ENCODE measurements around the gene LONRF3.

GRCh38 chrX:119063428-119063827, 89.0 kb downstream of the LONRF3 start:
- no peak for TF ChIP-seq POLR2AphosphoS5 (IDR thresholded peaks at IDR 0.05; ENCODE audit: low read depth, low read length)
- TF ChIP-seq TAF1 (IDR thresholded peaks at IDR 0.05; ENCODE audit: borderline replicate concordance, insufficient read depth, low read length) = no peak
